ENCODE measurements around the gene CTDP1. TPM values are rescaled to one million over a fixed set of nuclear protein-coding genes. Genes with fewer than 3 reads are reported as not detected.

CTDP1 gene
- total RNA-seq, 1 experiment from 2014 or later: 33.7 TPM

GRCh38 chr18:79664525-79665125, 15.0 kb upstream of the CTDP1 start:
- H3K9me3 ChIP-seq (ENCODE audit: control insufficient read depth, low read depth, low read length): no peaks in the 10 kb centered on the region
- H2AK5ac ChIP-seq (ENCODE audit: insufficient read length, low read length): no peak overlapping the region
- Mint-ChIP-seq H3K36me3 (ENCODE audit: insufficient read depth in 1 of 3, low read depth in 3 of 3) (no peaks in the 10 kb centered on the region), H3K4me3 (no peak overlapping the region), H3K4me1 (peaks cover 15% of the 10 kb centered on the region in 2 experiments), H3K27ac (no peak overlapping the region), H3K27me3 (ENCODE audit: low read depth) (peaks cover 14% of the 10 kb centered on the region), H3K9me3 (no peaks in the 10 kb centered on the region)
- no peak overlapping the region for H3K23ac ChIP-seq (ENCODE audit: insufficient read length, low read depth, low read length)
- H3T11ph ChIP-seq (ENCODE audit: low read length): no peak overlapping the region
- WGBS (ENCODE audit: extremely low coverage, insufficient read length, low lambda C conversion rate): no CpG with 5 or more reads among the region's 3 CpGs
- no peak overlapping the region for H3K56ac ChIP-seq (ENCODE audit: insufficient read length, low read depth, low read length)
- no peak overlapping the region for H2AFZ ChIP-seq (ENCODE audit: low read length)
- no peak overlapping the region for H2BK5ac ChIP-seq (ENCODE audit: insufficient read length, low read length)
- H3K18ac ChIP-seq (ENCODE audit: insufficient read length, low read depth, low read length): no peak overlapping the region
- no peak overlapping the region for H3K4ac ChIP-seq (ENCODE audit: low read depth, low read length)
- H2BK20ac ChIP-seq (ENCODE audit: low read depth, low read length, poor library complexity, severe bottlenecking): no peak overlapping the region
- no peak for DNase-seq
- H3K27me3 ChIP-seq (ENCODE audit: insufficient read depth, low read length): no peaks in the 10 kb centered on the region; the same call in 1 of the 2 replicates
- H3K14ac ChIP-seq (ENCODE audit: insufficient read depth, low read length): no peak overlapping the region
- no peak overlapping the region for H4K5ac ChIP-seq (ENCODE audit: insufficient read length, low read depth, low read length)
- TF ChIP-seq CTCF (conservative IDR thresholded peaks at IDR 0.05): no peak
- no peaks in the 10 kb centered on the region for H4K20me1 ChIP-seq (ENCODE audit: control insufficient read depth, insufficient read depth, insufficient read length)
- H3K4me1 ChIP-seq (ENCODE audit: insufficient read depth, low read length): peaks cover 5% of the 10 kb centered on the region; the same call in 1 of the 2 replicates
- H3K23me2 ChIP-seq (ENCODE audit: insufficient read length, low read depth, low read length, poor library complexity, severe bottlenecking): no peaks in the 10 kb centered on the region
- H4K91ac ChIP-seq (ENCODE audit: insufficient read length, low read depth, low read length): no peak overlapping the region
- no peak overlapping the region for H3K27ac ChIP-seq (ENCODE audit: insufficient read length, low read depth, low read length)
- H4K8ac ChIP-seq (replicated peaks; ENCODE audit: insufficient read length, low read depth, low read length): no peak overlapping the region
- H2BK120ac ChIP-seq (ENCODE audit: low read depth, low read length, poor library complexity, severe bottlenecking): no peak overlapping the region
- no peaks in the 10 kb centered on the region for H3K79me1 ChIP-seq (ENCODE audit: insufficient read depth, low read depth, low read length, poor library complexity, severe bottlenecking)
- H2BK15ac ChIP-seq (ENCODE audit: low read depth, low read length): no peak overlapping the region
- H2BK12ac ChIP-seq (ENCODE audit: insufficient read length, low read depth, low read length): no peak overlapping the region
- no peaks in the 10 kb centered on the region for H3K79me2 ChIP-seq (ENCODE audit: insufficient read depth, low read length)
- no peak overlapping the region for H3K4me2 ChIP-seq (ENCODE audit: insufficient read depth, insufficient read length, low read length)
- H3K9ac ChIP-seq (ENCODE audit: extremely low read depth, insufficient read length, low read length): no peak overlapping the region

All from H9 (cell line).